GM13977 (cell line): Measurements from ENCODE around the gene ZNF639.

Source experiments
- DNase-seq: peaks from one replicate; pipeline ENCODE4 v3.0.0; 2012; ENCODE audit warnings: low spot score
- CTCF ChIP-seq: IDR thresholded peaks from 2 replicates; pipeline ENCODE4 v1.5.1; 2012; ENCODE audit warnings: mild to moderate bottlenecking, control low read depth; ENCODE audit not compliant: insufficient read depth; ENCODE audit errors: extremely low read depth, missing control alignments
- in situ Hi-C: fragments of 300-500 bp; cut with MboI; formaldehyde crosslinking; loops from one replicate; pipeline ENCODE4 v1.12.0; 2022; ENCODE audit warnings: low sequenced_read_pairs, low pct_unique_long_range_greater_than_20kb, mixed read lengths, inconsistent platforms; ENCODE audit not compliant: unreplicated experiment

ZNF639 gene

GRCh38 chr3:179279837-179280236 is 43.0 kb upstream of the ZNF639 start:
- no peak for TF ChIP-seq CTCF
- DNase-seq: no peak
- in situ Hi-C loops: no loop called here

GRCh38 chr3:179281825-179282224 is 41.0 kb upstream of the ZNF639 start:
- DNase-seq: no peak
- in situ Hi-C loops: no loop called here
- TF ChIP-seq CTCF: no peak

GRCh38 chr3:179286331-179286730 is 36.5 kb upstream of the ZNF639 start:
- no peak for DNase-seq
- in situ Hi-C loops: no loop called here
- TF ChIP-seq CTCF: no peak

- in situ Hi-C loops: no loop called here
- no peak for TF ChIP-seq CTCF
- DNase-seq: no peak
These were observed 34.0 kb upstream of the ZNF639 start for GRCh38 chr3:179288845-179289244.

GRCh38 chr3:179289295-179289694 is 33.5 kb upstream of the ZNF639 start:
- no peak for DNase-seq
- no peak for TF ChIP-seq CTCF
- in situ Hi-C loops: no loop called here

GRCh38 chr3:179292450-179292849 is 30.4 kb upstream of the ZNF639 start:
- TF ChIP-seq CTCF: no peak
- no peak for DNase-seq
- in situ Hi-C loops: no loop called here
